Keratinocyte (primary cell): Measurements from ENCODE around the gene RLN2. TPM values are rescaled to one million over a fixed set of nuclear protein-coding genes. Genes with fewer than 3 reads are reported as not detected.

ENCODE experiments used
- DNase-seq: peaks from one replicate; pipeline ENCODE4 v3.0.0-alpha.2; 2011; ENCODE audit warnings: low read depth, missing footprints, low spot score
- FAIRE-seq: peaks from 2 replicates; lab custom pipeline; 2011; peaks lifted over from hg19 to GRCh38; lab: Jason Lieb, UNC
- H2AFZ ChIP-seq: 2 replicates; pipeline ENCODE4 v1.6.0; 2012; ENCODE audit warnings: low read length, control low read depth, inconsistent platforms; ENCODE audit not compliant: control insufficient read depth
- H3K27ac ChIP-seq: 2 replicates; pipeline ENCODE4 v1.5.1; 2011; ENCODE audit warnings: low read length; ENCODE audit not compliant: control insufficient read depth, insufficient read depth
- H3K27me3 ChIP-seq: 3 replicates; pipeline ENCODE4 v1.6.0; 2011; ENCODE audit warnings: low read length; ENCODE audit not compliant: control insufficient read depth, insufficient read depth; ENCODE audit errors: extremely low read depth
- H3K36me3 ChIP-seq, 2 experiments: 2 replicates in 1 of 2; 3 replicates in 1 of 2; pipeline ENCODE4 v1.5.1; 2011; ENCODE audit warnings: low read length in 2 of 2, mild to moderate bottlenecking in 1 of 2; ENCODE audit not compliant: control insufficient read depth in 2 of 2, insufficient read depth in 2 of 2; ENCODE audit errors: extremely low read depth in 1 of 2
- H3K4me1 ChIP-seq: 3 replicates; pipeline ENCODE4 v1.5.1; 2011; ENCODE audit warnings: low read length; ENCODE audit not compliant: control insufficient read depth, insufficient read depth; ENCODE audit errors: extremely low read depth
- H3K4me2 ChIP-seq: 3 replicates; pipeline ENCODE4 v1.6.0; 2011; ENCODE audit warnings: low read depth, low read length; ENCODE audit not compliant: control insufficient read depth, insufficient read depth; ENCODE audit errors: extremely low read depth
- H3K4me3 ChIP-seq, 3 experiments: fragments of 200-600 bp in 1 of 3; sonication (generic) in 1 of 3; 2 replicates in 2 of 3; 3 replicates in 1 of 3; pipeline ENCODE4 v1.5.1; 2011 to 2016; ENCODE audit warnings: low read length in 3 of 3, mild to moderate bottlenecking in 3 of 3, control low read depth in 2 of 3, inconsistent platforms in 1 of 3, low read depth in 1 of 3, mixed read lengths in 1 of 3, mixed run types in 1 of 3, moderate library complexity in 1 of 3; ENCODE audit not compliant: control insufficient read depth in 2 of 3, insufficient read depth in 2 of 3; ENCODE audit errors: extremely low read depth in 1 of 3
- H3K79me2 ChIP-seq: 2 replicates; pipeline ENCODE4 v1.6.0; 2012; ENCODE audit warnings: low read length; ENCODE audit not compliant: control insufficient read depth, insufficient read depth
- H3K9ac ChIP-seq: 3 replicates; pipeline ENCODE4 v1.6.0; 2011; ENCODE audit warnings: low read length; ENCODE audit not compliant: control insufficient read depth, insufficient read depth; ENCODE audit errors: extremely low read depth
- H3K9me1 ChIP-seq: 3 replicates; pipeline ENCODE4 v1.6.0; 2011; ENCODE audit warnings: low read length; ENCODE audit not compliant: control insufficient read depth, insufficient read depth; ENCODE audit errors: extremely low read depth
- H3K9me3 ChIP-seq: 2 replicates; pipeline ENCODE4 v1.5.1; 2012; ENCODE audit warnings: low read depth, low read length; ENCODE audit not compliant: control insufficient read depth
- H4K20me1 ChIP-seq: 3 replicates; pipeline ENCODE4 v1.6.0; 2011; ENCODE audit warnings: low read length; ENCODE audit not compliant: control insufficient read depth, insufficient read depth; ENCODE audit errors: extremely low read depth
- EZH2 ChIP-seq: IDR thresholded peaks from one replicate; pipeline ENCODE4 v1.6.1; 2012; ENCODE audit warnings: inconsistent platforms, mild to moderate bottlenecking, low read length, moderate library complexity
- dilution Hi-C: fragments of 300-500 bp; cut with MboI; formaldehyde crosslinking; loops from one replicate; pipeline ENCODE4 v1.7.0; 2020; ENCODE audit warnings: low sequenced_read_pairs; ENCODE audit not compliant: extremely low pct_ligation_motif_present
- polyA plus RNA-seq, 5 experiments: library from polyadenylated mRNA; depleted of rRNA in 3 of 5; stranded (reverse) in 3 of 5; stranded (forward) in 1 of 5; unstranded in 1 of 5; fragments of >200 nt; gene quantifications; 1 replicate in 1 of 5; 2 replicates in 3 of 5; 3 replicates in 1 of 5; pipeline versions ENCODE4 v1.2.1 to v1.2.3, GENCODE V29; 2011 to 2012; ENCODE audit warnings: missing spikeins in 2 of 5, low read depth in 1 of 5, low replicate concordance in 1 of 5
- TF ChIP-seq, protein P1 (sequence below), 3 experiments: IDR thresholded peaks in 1 of 3; conservative IDR thresholded peaks in 1 of 3; optimal IDR thresholded peaks in 1 of 3; 2 replicates in 2 of 3; 3 replicates in 1 of 3; pipeline versions ENCODE3 to v1.5.1; 2011; ENCODE audit warnings: low read length in 3 of 3, mild to moderate bottlenecking in 3 of 3, moderate library complexity in 2 of 3, control low read depth in 1 of 3, inconsistent platforms in 1 of 3; ENCODE audit not compliant: insufficient read depth in 2 of 3; ENCODE audit errors: extremely low read depth in 1 of 3

RLN2 gene
- polyA plus RNA-seq, 1 donor (not counting 4 experiments of a cell fraction or from before 2014, with no cell fraction given): 0.98 TPM

DNA sequence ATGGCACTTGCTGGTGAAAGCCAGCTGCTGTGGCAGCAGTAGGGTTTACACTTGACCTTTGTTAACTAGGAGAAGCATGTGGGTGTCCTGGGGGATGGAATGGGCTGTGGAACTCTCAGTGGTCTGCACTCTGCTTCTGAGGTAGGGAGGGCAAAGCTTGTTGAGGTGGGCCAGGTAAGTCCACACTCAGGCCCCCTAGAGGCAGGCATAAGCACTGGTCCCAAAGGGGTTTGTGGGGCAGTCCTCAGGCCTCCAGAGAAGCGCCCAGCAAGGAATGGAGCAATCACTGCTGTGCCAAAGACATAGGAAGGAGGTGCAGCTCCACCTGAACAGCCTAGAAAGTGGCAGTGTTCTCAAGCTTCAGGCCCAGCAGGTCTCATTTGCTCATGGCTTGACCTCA, 38.6 kb downstream of the RLN2 start:
- Histone ChIP-seq H3K36me3 (no peaks in the 10 kb centered on the region), H3K27me3 (no peaks in the 10 kb centered on the region), H3K79me2 (no peaks in the 10 kb centered on the region), H3K4me1 (peaks cover 14% of the 10 kb centered on the region), H3K9me3 (no peaks in the 10 kb centered on the region), H4K20me1 (no peaks in the 10 kb centered on the region), H3K9ac (no peak overlapping the region), H2AFZ (no peak overlapping the region), H3K4me3 (no peak overlapping the region), H3K9me1 (no peaks in the 10 kb centered on the region), H3K4me2 (no peak overlapping the region), H3K27ac (no peak overlapping the region)
- TF ChIP-seq EZH2: no peak
- TF ChIP-seq, protein P1, sequence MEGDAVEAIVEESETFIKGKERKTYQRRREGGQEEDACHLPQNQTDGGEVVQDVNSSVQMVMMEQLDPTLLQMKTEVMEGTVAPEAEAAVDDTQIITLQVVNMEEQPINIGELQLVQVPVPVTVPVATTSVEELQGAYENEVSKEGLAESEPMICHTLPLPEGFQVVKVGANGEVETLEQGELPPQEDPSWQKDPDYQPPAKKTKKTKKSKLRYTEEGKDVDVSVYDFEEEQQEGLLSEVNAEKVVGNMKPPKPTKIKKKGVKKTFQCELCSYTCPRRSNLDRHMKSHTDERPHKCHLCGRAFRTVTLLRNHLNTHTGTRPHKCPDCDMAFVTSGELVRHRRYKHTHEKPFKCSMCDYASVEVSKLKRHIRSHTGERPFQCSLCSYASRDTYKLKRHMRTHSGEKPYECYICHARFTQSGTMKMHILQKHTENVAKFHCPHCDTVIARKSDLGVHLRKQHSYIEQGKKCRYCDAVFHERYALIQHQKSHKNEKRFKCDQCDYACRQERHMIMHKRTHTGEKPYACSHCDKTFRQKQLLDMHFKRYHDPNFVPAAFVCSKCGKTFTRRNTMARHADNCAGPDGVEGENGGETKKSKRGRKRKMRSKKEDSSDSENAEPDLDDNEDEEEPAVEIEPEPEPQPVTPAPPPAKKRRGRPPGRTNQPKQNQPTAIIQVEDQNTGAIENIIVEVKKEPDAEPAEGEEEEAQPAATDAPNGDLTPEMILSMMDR (optimal IDR thresholded peaks at IDR 0.05 in 1 of 3, IDR thresholded peaks at IDR 0.05 in 1 of 3, conservative IDR thresholded peaks at IDR 0.05 in 1 of 3; ENCODE audit: extremely low read depth in 1 of 3, insufficient read depth in 2 of 3, low read length in 3 of 3): peak in 1 of 3 experiments; percentile 5
- DNase-seq (no peak), FAIRE-seq (no peak)
- dilution Hi-C loops: no loop called here

DNA sequence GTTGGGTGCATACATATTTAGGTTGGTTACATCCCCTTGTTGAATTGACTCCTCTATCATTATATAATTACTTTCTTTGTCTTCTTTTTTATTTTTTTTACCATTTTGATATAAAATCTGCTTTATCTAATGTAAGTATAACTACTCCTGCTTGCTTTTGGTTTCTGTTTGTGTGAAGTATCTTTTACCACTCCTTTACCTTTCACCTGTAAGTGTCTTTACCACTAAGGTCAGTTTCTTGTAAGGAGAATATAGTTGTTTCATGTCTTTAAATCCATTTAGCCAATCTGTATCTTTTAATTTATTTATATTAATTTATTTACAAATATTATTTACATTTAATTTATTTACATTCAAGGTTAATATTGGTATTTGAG, 40.3 kb downstream of the RLN2 start:
- Histone ChIP-seq H3K27me3 (no peaks in the 10 kb centered on the region), H3K9me1 (no peaks in the 10 kb centered on the region), H3K9me3 (no peaks in the 10 kb centered on the region), H3K4me1 (peaks cover 13% of the 10 kb centered on the region), H3K4me2 (no peak overlapping the region), H2AFZ (no peak overlapping the region), H4K20me1 (no peaks in the 10 kb centered on the region), H3K79me2 (no peaks in the 10 kb centered on the region), H3K4me3 (no peak overlapping the region), H3K27ac (no peak overlapping the region), H3K36me3 (no peaks in the 10 kb centered on the region), H3K9ac (no peak overlapping the region)
- dilution Hi-C loops: no loop called here
- DNase-seq (no peak), FAIRE-seq (no peak)
- TF ChIP-seq, protein P1 (optimal IDR thresholded peaks at IDR 0.05 in 1 of 3, IDR thresholded peaks at IDR 0.05 in 1 of 3, conservative IDR thresholded peaks at IDR 0.05 in 1 of 3; ENCODE audit: extremely low read depth in 1 of 3, insufficient read depth in 2 of 3, low read length in 3 of 3): no peak
- TF ChIP-seq EZH2: no peak
